Central memory CD8-positive, alpha-beta T cell (primary cell): ENCODE measurements around the gene NRM.

Experiments
- ATAC-seq: fragments of 150-1000 bp; cut with Tn5 transposase; replicated peaks from 2 replicates; pipeline ENCODE4 v1.10.0; 2022; ENCODE audit warnings: mild to moderate bottlenecking, moderate FRiP score, moderate number of reproducible peaks; ENCODE audit not compliant: poor library complexity, severe bottlenecking; ENCODE audit errors: extremely low read depth
- DNase-seq, 2 donors: peaks; one replicate each; pipeline ENCODE4 v3.0.0; 2021; ENCODE audit warnings: low spot score in 2 of 2
- H3K27ac Mint-ChIP-seq: one replicate; pipeline ENCODE4 v1.8.0; 2022; ENCODE audit warnings: low read depth, mild to moderate bottlenecking, moderate library complexity, mixed read lengths
- H3K27me3 Mint-ChIP-seq: one replicate; pipeline ENCODE4 v1.8.0; 2022; ENCODE audit warnings: mixed read lengths
- H3K36me3 Mint-ChIP-seq: one replicate; pipeline ENCODE4 v1.8.0; 2022; ENCODE audit warnings: mild to moderate bottlenecking, moderate library complexity, mixed read lengths; ENCODE audit not compliant: insufficient read depth
- H3K4me1 Mint-ChIP-seq: one replicate; pipeline ENCODE4 v1.8.0; 2022; ENCODE audit warnings: mixed read lengths
- H3K4me3 Mint-ChIP-seq: one replicate; pipeline ENCODE4 v1.8.0; 2022; ENCODE audit warnings: mild to moderate bottlenecking, moderate library complexity, mixed read lengths
- H3K9me3 Mint-ChIP-seq: one replicate; pipeline ENCODE4 v1.8.0; 2022; ENCODE audit warnings: mixed read lengths

Gene NRM

GRCh38 chr6:30690403-30691207 is at the start of gene NRM:
TSS of gene NRM (minus strand) at chr6:30690984. CDS start at chr6:30690974, 10 bp downstream.
- no peaks in the 10 kb centered on the region for H3K9me3 Mint-ChIP-seq
- DNase-seq (no peak), ATAC-seq (no peak)
- no peaks in the 10 kb centered on the region for H3K27me3 Mint-ChIP-seq
- peak within 1 kb of the TSS; percentile 99 for H3K27ac Mint-ChIP-seq
- peak within 1 kb of the TSS; percentile 92 for H3K4me3 Mint-ChIP-seq
- peaks cover 59% of the 10 kb centered on the region for H3K4me1 Mint-ChIP-seq
- H3K36me3 Mint-ChIP-seq: peaks cover 12% of the 10 kb centered on the region

- peaks cover 52% of the 10 kb centered on the region for H3K36me3 Mint-ChIP-seq
- H3K9me3 Mint-ChIP-seq: no peaks in the 10 kb centered on the region
- peaks cover 55% of the 10 kb centered on the region for H3K4me1 Mint-ChIP-seq
- no peak for DNase-seq
- no peaks in the 10 kb centered on the region for H3K27me3 Mint-ChIP-seq
- no peak for ATAC-seq
- H3K27ac Mint-ChIP-seq: no peak overlapping the region
- H3K4me3 Mint-ChIP-seq: peak overlapping the region; percentile 43
Observed at GRCh38 chr6:30740540-30740870, 49.7 kb upstream of the NRM start.

- no peak overlapping the region for H3K27ac Mint-ChIP-seq
Observed at GRCh38 chr6:30738532-30738931, 47.7 kb upstream of the NRM start.

GRCh38 chr6:30735668-30736314 is 45.0 kb upstream of the NRM start:
- Mint-ChIP-seq H3K27ac (peak overlapping the region; percentile 91), H3K27me3 (no peaks in the 10 kb centered on the region), H3K4me1 (peaks cover 37% of the 10 kb centered on the region), H3K4me3 (peak overlapping the region; percentile 33), H3K9me3 (no peaks in the 10 kb centered on the region), H3K36me3 (peaks cover 50% of the 10 kb centered on the region)
- DNase-seq: no peak
- ATAC-seq: no peak

More at GRCh38 chr6:30738532-30738931, 47.7 kb upstream of the NRM start:
- Mint-ChIP-seq H3K27me3 (no peaks in the 10 kb centered on the region), H3K36me3 (peaks cover 49% of the 10 kb centered on the region), H3K9me3 (no peaks in the 10 kb centered on the region), H3K4me3 (no peak overlapping the region), H3K4me1 (peaks cover 55% of the 10 kb centered on the region)
- ATAC-seq (no peak), DNase-seq (no peak)

GRCh38 chr6:30732237-30732943 is 41.6 kb upstream of the NRM start:
- Mint-ChIP-seq H3K27me3 (no peaks in the 10 kb centered on the region), H3K36me3 (peaks cover 41% of the 10 kb centered on the region), H3K4me1 (peaks cover 34% of the 10 kb centered on the region), H3K4me3 (no peak overlapping the region), H3K9me3 (no peaks in the 10 kb centered on the region), H3K27ac (no peak overlapping the region)
- DNase-seq (no peak), ATAC-seq (no peak)

- Mint-ChIP-seq H3K27me3 (no peaks in the 10 kb centered on the region), H3K36me3 (peaks cover 46% of the 10 kb centered on the region), H3K9me3 (no peaks in the 10 kb centered on the region), H3K4me1 (peaks cover 20% of the 10 kb centered on the region), H3K4me3 (peak overlapping the region; percentile 3), H3K27ac (peak overlapping the region; percentile 75)
- peak; percentile 91 for ATAC-seq
- peak; percentile 63 to 72 for DNase-seq
Observed at GRCh38 chr6:30730601-30731435, 40.0 kb upstream of the NRM start.

GRCh38 chr6:30727920-30728553 is 37.3 kb upstream of the NRM start:
- ATAC-seq (no peak), DNase-seq (no peak)
- H3K4me3 Mint-ChIP-seq: no peak overlapping the region
- H3K36me3 Mint-ChIP-seq: peaks cover 61% of the 10 kb centered on the region
- H3K9me3 Mint-ChIP-seq: no peaks in the 10 kb centered on the region
- no peaks in the 10 kb centered on the region for H3K27me3 Mint-ChIP-seq
- H3K27ac Mint-ChIP-seq: no peak overlapping the region
- peaks cover 35% of the 10 kb centered on the region for H3K4me1 Mint-ChIP-seq

GRCh38 chr6:30726506-30727413 is 36.0 kb upstream of the NRM start:
- no peaks in the 10 kb centered on the region for H3K9me3 Mint-ChIP-seq
- peaks cover 46% of the 10 kb centered on the region for H3K4me1 Mint-ChIP-seq
- ATAC-seq (no peak), DNase-seq (no peak)
- H3K27ac Mint-ChIP-seq: no peak overlapping the region
- H3K4me3 Mint-ChIP-seq: no peak overlapping the region
- H3K36me3 Mint-ChIP-seq: peaks cover 68% of the 10 kb centered on the region
- H3K27me3 Mint-ChIP-seq: no peaks in the 10 kb centered on the region

GRCh38 chr6:30725713-30726505 is 35.1 kb upstream of the NRM start:
- Mint-ChIP-seq H3K27ac (peak overlapping the region; percentile 6), H3K4me1 (peaks cover 46% of the 10 kb centered on the region), H3K27me3 (no peaks in the 10 kb centered on the region)

GRCh38 chr6:30724906-30725667 is 34.3 kb upstream of the NRM start:
- no peaks in the 10 kb centered on the region for H3K9me3 Mint-ChIP-seq
- H3K36me3 Mint-ChIP-seq: peaks cover 75% of the 10 kb centered on the region
- H3K4me1 Mint-ChIP-seq: peaks cover 39% of the 10 kb centered on the region
- H3K4me3 Mint-ChIP-seq: no peak overlapping the region
- H3K27me3 Mint-ChIP-seq: no peaks in the 10 kb centered on the region
- H3K27ac Mint-ChIP-seq: peak overlapping the region; percentile 69
- DNase-seq (no peak), ATAC-seq (no peak)

More at GRCh38 chr6:30725713-30726505, 35.1 kb upstream of the NRM start:
- Mint-ChIP-seq H3K36me3 (peaks cover 71% of the 10 kb centered on the region), H3K4me3 (no peak overlapping the region), H3K9me3 (no peaks in the 10 kb centered on the region)
- DNase-seq: no peak
- ATAC-seq: no peak
